ENCODE results near the gene FZD4. TPM values are rescaled to one million over a fixed set of nuclear protein-coding genes. Genes with fewer than 3 reads are reported as not detected.

Gene FZD4
- total and polyA plus RNA-seq, 2 donors from 2014 or later, result 21.4 to 41.4 TPM

DNA sequence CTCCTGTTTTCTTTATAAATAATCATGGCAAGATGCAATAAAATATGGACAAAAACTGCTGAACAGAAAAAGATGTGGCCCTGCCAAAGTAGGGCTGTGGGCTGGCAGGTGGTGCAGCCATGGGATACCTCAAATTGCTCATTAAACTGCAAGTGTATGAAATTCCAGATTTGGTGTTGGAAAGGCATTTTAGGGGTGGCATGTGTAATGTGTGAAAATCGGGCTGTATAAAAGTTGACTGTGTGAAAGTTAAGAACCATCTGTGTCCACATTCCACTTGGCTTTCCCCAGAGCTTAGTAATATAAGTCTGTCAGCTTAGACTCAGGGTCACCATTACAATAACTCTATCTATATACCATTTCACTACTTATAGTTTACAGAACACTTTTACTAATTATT is 34.8 kb upstream of the FZD4 start:
- intact Hi-C loops (cut with DNase I), result no loop called here
- TF ChIP-seq, protein P1, sequence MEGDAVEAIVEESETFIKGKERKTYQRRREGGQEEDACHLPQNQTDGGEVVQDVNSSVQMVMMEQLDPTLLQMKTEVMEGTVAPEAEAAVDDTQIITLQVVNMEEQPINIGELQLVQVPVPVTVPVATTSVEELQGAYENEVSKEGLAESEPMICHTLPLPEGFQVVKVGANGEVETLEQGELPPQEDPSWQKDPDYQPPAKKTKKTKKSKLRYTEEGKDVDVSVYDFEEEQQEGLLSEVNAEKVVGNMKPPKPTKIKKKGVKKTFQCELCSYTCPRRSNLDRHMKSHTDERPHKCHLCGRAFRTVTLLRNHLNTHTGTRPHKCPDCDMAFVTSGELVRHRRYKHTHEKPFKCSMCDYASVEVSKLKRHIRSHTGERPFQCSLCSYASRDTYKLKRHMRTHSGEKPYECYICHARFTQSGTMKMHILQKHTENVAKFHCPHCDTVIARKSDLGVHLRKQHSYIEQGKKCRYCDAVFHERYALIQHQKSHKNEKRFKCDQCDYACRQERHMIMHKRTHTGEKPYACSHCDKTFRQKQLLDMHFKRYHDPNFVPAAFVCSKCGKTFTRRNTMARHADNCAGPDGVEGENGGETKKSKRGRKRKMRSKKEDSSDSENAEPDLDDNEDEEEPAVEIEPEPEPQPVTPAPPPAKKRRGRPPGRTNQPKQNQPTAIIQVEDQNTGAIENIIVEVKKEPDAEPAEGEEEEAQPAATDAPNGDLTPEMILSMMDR (IDR thresholded peaks at IDR 0.05; ENCODE audit: borderline replicate concordance, extremely low read depth, insufficient read depth), result no peak
- Histone ChIP-seq H3K27ac (ENCODE audit: low read depth in 2 of 2, low read length in 2 of 2) (no peak overlapping the region), H3K9me3 (ENCODE audit: control insufficient read depth in 2 of 3, insufficient read depth in 1 of 3, low read length in 3 of 3) (no peaks in the 10 kb centered on the region), H3K4me3 (ENCODE audit: low read length in 3 of 3) (no peak overlapping the region), H3K36me3 (ENCODE audit: control insufficient read depth in 2 of 3, insufficient read depth in 3 of 3, low read length in 3 of 3) (no peaks in the 10 kb centered on the region), H3K4me1 (ENCODE audit: control insufficient read depth in 2 of 3, insufficient read depth in 2 of 3, low read depth in 1 of 3, low read length in 3 of 3) (no peaks in the 10 kb centered on the region), H3K27me3 (ENCODE audit: control insufficient read depth, insufficient read depth, low read length) (no peaks in the 10 kb centered on the region), H3K9ac (ENCODE audit: low read length in 3 of 3) (no peak overlapping the region)
- peak in 1 of 5 donors; percentile 19 for DNase-seq
- no peak for FAIRE-seq

DNA sequence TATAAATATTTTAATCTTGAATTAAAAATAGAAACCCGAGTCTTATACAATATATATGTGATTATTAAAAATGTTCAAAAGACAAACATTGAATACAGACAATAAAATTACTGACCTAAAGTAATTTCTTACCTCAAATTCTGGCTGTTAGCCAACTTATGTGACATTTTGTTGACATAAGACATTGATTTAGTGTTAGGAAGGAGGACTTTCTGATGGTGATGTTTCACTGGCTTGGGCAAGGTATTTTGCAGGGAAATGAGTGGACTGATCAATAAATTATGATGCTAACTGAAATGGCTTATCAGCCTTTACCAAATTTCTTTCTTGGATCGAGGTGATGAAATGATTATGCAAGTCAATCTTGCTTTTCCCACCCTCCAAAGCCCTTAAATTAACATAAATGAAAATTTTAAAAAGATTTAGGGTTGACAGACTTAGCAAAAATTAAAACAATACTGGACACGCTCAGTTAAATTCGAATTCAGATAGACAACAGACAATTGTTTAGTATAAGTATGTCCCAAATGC is 33.2 kb upstream of the FZD4 start:
- intact Hi-C loops (cut with DNase I), result no loop called here
- H3K4me3 ChIP-seq (ENCODE audit: low read length in 3 of 3), result no peak overlapping the region
- no peaks in the 10 kb centered on the region for H3K27me3 ChIP-seq (ENCODE audit: control insufficient read depth, insufficient read depth, low read length)
- H3K4me1 ChIP-seq (ENCODE audit: control insufficient read depth in 2 of 3, insufficient read depth in 2 of 3, low read depth in 1 of 3, low read length in 3 of 3), result peaks cover 0 to 5% (median 0%) of the 10 kb centered on the region in 3 donors
- FAIRE-seq (no peak), DNase-seq (no peak)
- H3K9me3 ChIP-seq (ENCODE audit: control insufficient read depth in 2 of 3, insufficient read depth in 1 of 3, low read length in 3 of 3), result no peaks in the 10 kb centered on the region
- no peaks in the 10 kb centered on the region for H3K36me3 ChIP-seq (ENCODE audit: control insufficient read depth in 2 of 3, insufficient read depth in 3 of 3, low read length in 3 of 3)
- TF ChIP-seq, protein P1 (IDR thresholded peaks at IDR 0.05; ENCODE audit: borderline replicate concordance, extremely low read depth, insufficient read depth), result no peak
- H3K9ac ChIP-seq (ENCODE audit: low read length in 3 of 3), result no peak overlapping the region
- H3K27ac ChIP-seq (ENCODE audit: low read depth in 2 of 2, low read length in 2 of 2), result no peak overlapping the region

DNA sequence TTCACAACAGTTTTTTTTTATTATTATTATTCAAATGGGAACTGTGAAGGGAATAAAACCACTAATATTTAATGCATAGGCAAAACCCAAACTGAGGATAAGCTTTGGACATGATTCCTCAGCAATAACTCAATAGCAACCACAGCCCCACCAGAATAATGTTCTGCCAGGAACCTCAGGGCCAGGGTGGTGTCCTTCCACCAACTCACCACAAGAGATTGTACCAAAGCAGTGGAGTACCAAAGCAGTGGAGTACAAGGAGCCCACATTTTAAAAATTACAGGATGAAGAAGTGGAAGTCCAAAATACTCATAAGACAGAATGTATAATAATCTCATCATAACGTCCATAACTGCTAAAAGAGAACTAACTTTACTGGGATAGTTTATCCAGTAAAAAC is 32.5 kb upstream of the FZD4 start:
- Histone ChIP-seq H3K9me3 (ENCODE audit: control insufficient read depth in 2 of 3, insufficient read depth in 1 of 3, low read length in 3 of 3) (no peaks in the 10 kb centered on the region), H3K4me1 (ENCODE audit: control insufficient read depth in 2 of 3, insufficient read depth in 2 of 3, low read depth in 1 of 3, low read length in 3 of 3) (peaks cover 0 to 10% (median 0%) of the 10 kb centered on the region in 3 donors), H3K9ac (ENCODE audit: low read length in 3 of 3) (no peak overlapping the region), H3K27ac (ENCODE audit: low read depth in 2 of 2, low read length in 2 of 2) (no peak overlapping the region), H3K36me3 (ENCODE audit: control insufficient read depth in 2 of 3, insufficient read depth in 3 of 3, low read length in 3 of 3) (no peaks in the 10 kb centered on the region), H3K27me3 (ENCODE audit: control insufficient read depth, insufficient read depth, low read length) (no peaks in the 10 kb centered on the region), H3K4me3 (ENCODE audit: low read length in 3 of 3) (no peak overlapping the region)
- DNase-seq (no peak), FAIRE-seq (no peak)
- intact Hi-C loops (cut with DNase I), result no loop called here
- TF ChIP-seq, protein P1 (IDR thresholded peaks at IDR 0.05; ENCODE audit: borderline replicate concordance, extremely low read depth, insufficient read depth), result no peak

DNA sequence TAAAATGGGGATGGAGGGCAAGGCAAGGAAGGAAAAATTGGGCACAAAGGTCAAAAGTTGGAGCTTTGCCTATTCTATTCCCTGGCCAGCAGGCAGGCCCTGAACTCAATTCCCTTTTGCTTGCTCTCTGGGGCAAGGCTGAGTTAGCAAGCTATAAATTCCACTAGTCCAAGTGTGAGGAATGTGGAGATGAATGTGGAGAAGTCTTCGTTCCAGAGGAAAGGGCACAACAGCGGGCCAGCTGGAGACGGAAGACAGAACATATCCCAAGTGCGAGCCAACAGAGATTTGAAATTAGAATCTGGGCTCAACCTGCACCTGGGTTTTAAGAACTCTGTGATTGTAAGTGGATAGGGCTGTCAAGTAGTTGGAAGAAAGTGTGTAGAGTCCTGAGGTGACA is 29.5 kb upstream of the FZD4 start:
- Histone ChIP-seq H3K4me1 (ENCODE audit: control insufficient read depth in 2 of 3, insufficient read depth in 2 of 3, low read depth in 1 of 3, low read length in 3 of 3) (peaks cover 0 to 25% (median 4%) of the 10 kb centered on the region in 3 donors), H3K9ac (ENCODE audit: low read length in 3 of 3) (no peak overlapping the region), H3K27me3 (ENCODE audit: control insufficient read depth, insufficient read depth, low read length) (no peaks in the 10 kb centered on the region), H3K4me3 (ENCODE audit: low read length in 3 of 3) (no peak overlapping the region), H3K27ac (ENCODE audit: low read depth in 2 of 2, low read length in 2 of 2) (peak overlapping the region in 1 of 2 donors; percentile 33), H3K9me3 (ENCODE audit: control insufficient read depth in 2 of 3, insufficient read depth in 1 of 3, low read length in 3 of 3) (no peaks in the 10 kb centered on the region), H3K36me3 (ENCODE audit: control insufficient read depth in 2 of 3, insufficient read depth in 3 of 3, low read length in 3 of 3) (no peaks in the 10 kb centered on the region)
- TF ChIP-seq, protein P1 (IDR thresholded peaks at IDR 0.05; ENCODE audit: borderline replicate concordance, extremely low read depth, insufficient read depth), result no peak
- intact Hi-C loops (cut with DNase I), result no loop called here
- no peak for DNase-seq
- no peak for FAIRE-seq

All from kidney (tissue), 14 donors.